Fibroblast of lung (primary cell): ENCODE data around the gene TRIM32.

Experiments used
- CTCF ChIP-seq, 2 donors: IDR thresholded peaks in 1 of 2; conservative IDR thresholded peaks in 1 of 2; 1 replicate in 1 of 2; 2 replicates in 1 of 2; pipeline ENCODE4 v1.5.1; 2011 to 2012; ENCODE audit warnings: low read length in 2 of 2, control low read depth in 1 of 2, inconsistent platforms in 1 of 2, low read depth in 1 of 2, mild to moderate bottlenecking in 1 of 2
- EZH2 ChIP-seq: IDR thresholded peaks from 2 replicates; pipeline ENCODE4 v1.5.1; 2012; ENCODE audit warnings: low read length, control low read depth, mild to moderate bottlenecking; ENCODE audit errors: missing control alignments

GRCh38 chr9:116715751-116716150 is 28.6 kb downstream of the TRIM32 start:
- TF ChIP-seq CTCF (conservative IDR thresholded peaks at IDR 0.05 in 1 of 2, IDR thresholded peaks at IDR 0.05 in 1 of 2; ENCODE audit: low read depth in 1 of 2, low read length in 2 of 2) (no peak), EZH2 (no peak)
